HTR-8/SVneo (cell line): Measurements from ENCODE around the gene GRIA4.
"Not testable (repeated sequence)": the region's sequence is repeated elsewhere in the genome, so short reads cannot be mapped to it uniquely, and the experiment has no call there.

ENCODE experiments used
- DNase-seq: peaks from one replicate; pipeline ENCODE4 v3.0.0; 2011; ENCODE audit warnings: low spot score, mixed read lengths; ENCODE audit not compliant: insufficient read length
- FAIRE-seq: peaks from 2 replicates; lab custom pipeline; 2011; peaks lifted over from hg19 to GRCh38; lab: Jason Lieb, UNC

Gene GRIA4

GRCh38 chr11:105713106-105713505 lies 103.2 kb downstream of the GRIA4 start:
- no peak for DNase-seq
- no peak for FAIRE-seq

DNA sequence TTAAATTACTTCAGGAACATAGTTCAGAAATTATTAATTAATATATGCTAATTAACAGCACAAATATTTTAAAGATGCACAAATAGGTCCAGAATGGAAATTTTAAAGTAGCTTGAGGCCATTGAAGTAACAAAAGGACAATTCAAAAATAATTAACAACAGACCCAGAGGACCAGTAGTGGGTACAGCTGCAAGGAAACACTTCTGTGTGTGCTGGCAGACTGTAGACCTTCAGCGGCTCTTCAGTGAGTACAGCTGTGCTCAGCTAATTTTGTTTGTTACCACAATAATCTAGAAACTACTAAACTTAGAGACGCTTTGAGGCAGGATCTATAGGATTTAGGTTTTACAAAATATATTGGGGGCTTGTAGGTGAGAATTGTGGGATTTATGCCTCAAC lies 103.8 kb downstream of the GRIA4 start:
- no peak for FAIRE-seq
- no peak for DNase-seq

- FAIRE-seq (no peak), DNase-seq (no peak)
Measured at GRCh38 chr11:105718641-105719040, 108.8 kb downstream of the GRIA4 start.

GRCh38 chr11:105719073-105719822 lies 109.4 kb downstream of the GRIA4 start:
- FAIRE-seq = no peak
- DNase-seq = peak; percentile 25

DNA sequence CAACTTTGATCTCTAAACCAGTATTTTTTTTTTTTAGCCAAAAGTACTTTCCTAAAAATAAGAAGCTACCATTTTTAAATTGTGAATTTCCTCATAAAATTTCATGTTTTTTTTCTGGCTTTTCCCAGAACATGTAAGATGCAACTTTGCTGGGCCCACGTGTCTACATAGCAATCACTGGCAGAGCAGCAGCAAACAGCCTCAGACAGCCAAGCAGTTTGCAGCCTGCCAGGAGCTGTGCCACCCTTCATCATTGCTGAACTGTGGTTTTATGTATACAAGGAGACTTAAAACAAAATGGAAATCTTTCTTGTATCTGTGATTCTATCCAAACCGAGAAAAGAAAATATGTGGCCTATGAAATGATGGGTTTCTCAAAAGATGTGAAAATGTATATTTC lies 110.2 kb downstream of the GRIA4 start:
- no peak for DNase-seq
- FAIRE-seq = no peak

DNA sequence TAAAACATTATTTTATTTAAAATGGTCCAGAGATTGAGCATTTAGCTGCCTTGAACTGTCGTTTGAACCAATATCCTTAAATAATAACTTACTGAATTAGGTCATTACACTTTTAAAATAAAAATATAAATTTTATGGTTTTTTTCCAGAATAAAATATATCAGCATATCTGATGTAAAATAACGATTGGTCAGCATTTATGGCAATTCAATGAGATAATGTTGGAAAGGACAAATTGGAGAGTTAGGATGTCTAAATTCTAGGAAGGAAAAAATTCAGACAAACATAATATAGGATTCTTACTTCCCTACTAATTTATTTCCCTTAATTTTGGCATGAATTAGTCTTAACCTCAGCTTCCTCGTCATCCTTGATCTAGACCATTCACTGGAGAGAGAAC lies 113.4 kb downstream of the GRIA4 start:
- no peak for DNase-seq
- FAIRE-seq = no peak

GRCh38 chr11:105732611-105733010 lies 122.7 kb downstream of the GRIA4 start:
- FAIRE-seq (no peak), DNase-seq (no peak)

GRCh38 chr11:105734426-105734825 lies 124.6 kb downstream of the GRIA4 start:
- no peak for DNase-seq
- FAIRE-seq = no peak

GRCh38 chr11:105738251-105738650 lies 128.4 kb downstream of the GRIA4 start:
- no peak for FAIRE-seq

GRCh38 chr11:105738986-105739795 lies 129.3 kb downstream of the GRIA4 start:
- no peak for FAIRE-seq

More at GRCh38 chr11:105738251-105738650, 128.4 kb downstream of the GRIA4 start:
- DNase-seq = no peak

GRCh38 chr11:105740164-105740903 lies 130.5 kb downstream of the GRIA4 start:
- FAIRE-seq = no peak
- no peak for DNase-seq

More at GRCh38 chr11:105738986-105739795, 129.3 kb downstream of the GRIA4 start:
- no peak for DNase-seq

GRCh38 chr11:105741488-105742020 lies 131.7 kb downstream of the GRIA4 start:
- DNase-seq (no peak), FAIRE-seq (no peak)

GRCh38 chr11:105754260-105754659 lies 144.4 kb downstream of the GRIA4 start:
- FAIRE-seq = no peak

DNA sequence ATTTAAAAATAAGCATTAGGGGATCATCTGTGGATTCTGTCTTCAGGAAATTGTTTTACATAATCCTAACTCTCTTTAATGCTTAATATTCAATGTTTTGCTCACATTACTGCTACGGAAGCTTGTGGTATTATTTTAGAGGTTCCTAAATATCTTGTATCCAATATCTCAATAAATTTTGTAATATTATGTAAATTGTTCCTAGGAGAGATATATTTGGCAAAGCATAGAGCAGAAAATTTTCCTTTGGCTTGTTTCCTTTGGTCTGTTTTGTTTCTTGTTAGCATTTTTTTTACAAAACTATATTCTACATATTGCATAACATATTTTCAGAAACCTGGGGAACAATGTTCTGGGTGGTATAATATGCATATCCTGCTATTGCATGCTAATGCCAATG lies 144.8 kb downstream of the GRIA4 start:
- no peak for FAIRE-seq
- no peak for DNase-seq

More at GRCh38 chr11:105754260-105754659, 144.4 kb downstream of the GRIA4 start:
- no peak for DNase-seq

DNA sequence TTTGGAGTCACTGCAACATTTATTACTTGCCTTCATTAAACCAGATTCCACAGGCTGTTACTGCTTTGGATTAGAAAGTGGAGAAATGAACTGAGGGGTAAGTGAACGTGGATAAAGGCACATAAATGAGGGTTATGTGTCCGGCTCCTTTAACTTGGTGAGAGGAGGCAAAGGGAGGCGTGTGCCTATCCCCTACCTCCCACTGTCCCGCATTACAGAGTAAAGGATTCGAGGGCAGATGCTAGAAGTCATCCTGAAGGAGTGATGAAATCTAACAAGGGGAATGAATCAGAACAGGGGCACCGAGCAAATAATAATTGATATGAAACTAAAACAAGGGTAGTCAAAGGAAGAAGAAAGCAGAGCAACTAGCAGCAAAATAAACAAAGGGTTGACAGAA lies 147.2 kb downstream of the GRIA4 start:
- DNase-seq (no peak), FAIRE-seq (no peak)

GRCh38 chr11:105763594-105763993 lies 153.7 kb downstream of the GRIA4 start:
- DNase-seq (no peak), FAIRE-seq (no peak)

DNA sequence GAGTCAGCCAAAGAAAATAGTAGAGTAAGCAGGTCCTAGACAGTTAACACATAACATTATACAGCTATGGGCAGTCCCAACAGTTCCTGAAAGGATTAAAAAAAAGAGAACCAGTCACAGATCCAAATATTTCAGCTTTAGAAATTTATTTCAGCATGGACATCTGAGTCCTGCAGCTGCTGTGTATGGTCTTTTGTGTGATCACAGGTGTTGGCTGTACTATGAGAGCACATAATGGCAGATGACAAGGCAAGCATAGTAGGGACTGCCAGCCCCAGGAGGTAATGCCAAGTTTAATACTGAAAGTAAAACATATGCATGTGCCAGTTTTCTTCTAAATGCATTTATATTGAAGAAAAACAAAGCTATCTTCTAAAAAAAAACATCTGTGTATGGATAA lies 158.1 kb downstream of the GRIA4 start:
- DNase-seq (no peak), FAIRE-seq (no peak)

DNA sequence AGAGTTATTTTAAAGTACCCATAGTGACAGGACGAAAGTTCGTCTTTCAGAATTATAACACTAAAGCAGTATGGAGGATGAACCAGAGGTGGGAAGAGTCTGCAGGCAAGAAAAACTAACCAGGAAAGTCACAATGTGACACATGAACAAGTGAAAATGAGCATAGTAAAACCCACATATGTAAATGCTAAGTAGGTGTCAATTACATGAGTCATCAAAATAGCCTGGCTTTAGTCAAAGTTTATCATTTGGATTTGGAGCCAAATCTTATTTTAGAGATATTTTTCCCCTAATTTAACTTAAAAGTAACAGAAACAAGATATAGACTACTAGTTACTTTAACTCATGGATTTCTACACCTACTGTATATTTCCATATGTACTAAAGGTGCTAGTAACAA lies 159.8 kb downstream of the GRIA4 start:
- no peak for DNase-seq
- FAIRE-seq = no peak

DNA sequence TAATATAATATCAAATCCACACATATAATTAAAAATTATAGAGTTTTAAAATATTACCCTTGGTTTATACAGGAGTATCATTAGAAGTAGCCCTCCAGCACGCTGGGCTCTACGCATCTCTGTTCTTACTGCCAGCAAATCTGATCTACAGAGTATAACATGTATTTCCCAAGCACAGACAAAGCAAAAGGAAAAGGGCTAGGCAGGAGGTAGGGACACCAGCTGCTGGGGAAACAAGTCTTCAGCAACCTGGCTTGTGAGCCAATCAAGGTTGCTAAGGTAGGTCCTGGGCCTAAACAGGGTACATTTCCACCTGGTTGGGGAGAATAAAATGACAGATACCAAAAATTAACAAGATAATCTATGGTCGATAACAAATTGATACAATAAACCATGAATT lies 163.6 kb downstream of the GRIA4 start:
- not testable (repeated sequence) for DNase-seq, FAIRE-seq

- FAIRE-seq (no peak), DNase-seq (no peak)
Measured at GRCh38 chr11:105774899-105775298, 165.0 kb downstream of the GRIA4 start.
